Ascending aorta (tissue), 2 donors: Measurements from ENCODE around the gene IL27RA. TPM values are rescaled to one million over a fixed set of nuclear protein-coding genes. Genes with fewer than 3 reads are reported as not detected.
A peak's percentile ranks its signal among the peaks of the same experiment; 100 is the strongest.

Source experiments
- DNase-seq, 2 donors: peaks; one replicate each; pipeline ENCODE4 v3.0.0-alpha.2; 2019; ENCODE audit warnings: low spot score in 2 of 2
- H3K27ac ChIP-seq, 2 donors: fragments of 200-600 bp; sonication (generic); one replicate each; pipeline ENCODE4 v1.5.1; 2016 to 2017; ENCODE audit warnings: mild to moderate bottlenecking in 1 of 2
- H3K27me3 ChIP-seq: fragments of 200-600 bp; sonication (generic); one replicate; pipeline ENCODE4 v1.5.1; 2017
- H3K36me3 ChIP-seq, 2 donors: fragments of 200-600 bp; sonication (generic); one replicate each; pipeline ENCODE4 v1.5.1; 2016
- H3K4me1 ChIP-seq, 2 donors: fragments of 200-600 bp; sonication (generic); one replicate each; pipeline ENCODE4 v1.5.1; 2016 to 2017; ENCODE audit warnings: mild to moderate bottlenecking in 1 of 2
- H3K4me3 ChIP-seq, 2 donors: fragments of 200-600 bp; sonication (generic); one replicate each; pipeline ENCODE4 v1.5.1; 2016 to 2017; ENCODE audit warnings: mild to moderate bottlenecking in 1 of 2
- H3K9me3 ChIP-seq, 2 donors: fragments of 200-600 bp; sonication (generic); one replicate each; pipeline ENCODE4 v1.5.1; 2016
- intact Hi-C: fragments of 100-400 bp; cut with DNase I; formaldehyde crosslinking; loops from one replicate; pipeline ENCODE4 v1.15.1; 2023
- total RNA-seq: library from RNA; depleted of rRNA; stranded (reverse); fragments of >200 nt; gene quantifications from one replicate; pipeline ENCODE4 v1.1.0, GENCODE V29; 2016
- TF ChIP-seq, protein P1 (sequence below), 3 experiments: fragments of 200-600 bp in 2 of 3; fragments of 450-650 bp in 1 of 3; sonication (generic) in 2 of 3; IDR thresholded peaks; one replicate each; pipeline ENCODE4 v1.5.1; 2016 to 2019; ENCODE audit warnings: antibody characterized with exemption in 3 of 3, mild to moderate bottlenecking in 1 of 3, moderate library complexity in 1 of 3

Gene IL27RA
- total RNA-seq, 1 donor from 2014 or later: 4.2 TPM

DNA sequence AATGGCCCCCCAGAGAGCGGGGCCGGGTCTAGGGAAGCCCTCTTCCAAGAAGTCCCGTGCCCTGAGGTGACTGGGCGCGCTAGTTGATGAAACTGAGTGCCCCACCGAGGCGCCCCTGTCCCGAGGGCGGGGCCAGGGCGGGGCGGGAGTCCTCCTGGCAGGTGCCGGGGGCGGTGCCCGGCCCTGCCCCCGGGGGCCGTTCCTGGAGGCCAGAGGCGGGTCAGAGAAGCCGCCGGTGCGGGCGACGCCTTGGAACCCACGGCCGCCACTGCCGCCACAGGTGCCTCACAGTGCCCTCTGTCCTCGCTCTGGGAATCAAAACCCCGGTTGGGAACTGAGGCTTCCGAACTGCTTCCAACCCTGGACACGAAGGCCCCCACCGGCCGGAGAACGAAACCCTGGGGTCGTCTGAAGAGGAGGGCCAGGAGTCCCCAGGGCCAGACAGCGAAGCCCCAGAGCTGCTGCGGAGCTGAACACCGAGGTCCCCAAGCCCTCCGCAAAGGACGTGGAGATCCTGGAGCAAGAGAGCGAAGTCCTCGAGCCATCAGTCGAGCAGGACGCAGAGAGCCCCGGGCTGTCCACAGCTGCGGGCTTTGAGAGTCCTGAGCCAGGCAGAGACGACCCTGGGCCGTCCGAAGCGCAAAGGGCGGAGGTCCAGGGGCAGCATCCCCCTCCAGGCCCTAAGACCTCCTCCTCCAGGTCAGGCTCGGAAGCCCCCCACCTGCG lies 41.1 kb downstream of the IL27RA start, which contains the start of gene MISP3:
MISP3 (plus strand) TSS at position 252 of the 726 bp plus-strand sequence. CDS start 524 bp downstream, outside the sequence.
- intact Hi-C loops: loop anchor here (1.0 to 10.0 kb wide), 6 partner anchors 65 to 920 kb away; partner anchors contain the start of genes DCAF15, IER2 and STX10

GRCh38 chr19:14073261-14073924 lies 41.8 kb downstream of the IL27RA start:
- H3K36me3 ChIP-seq: no peaks in the 10 kb centered on the region
- H3K27me3 ChIP-seq: no peaks in the 10 kb centered on the region
- no peaks in the 10 kb centered on the region for H3K9me3 ChIP-seq
- peak overlapping the region; percentile 90 to 94 for H3K27ac ChIP-seq
- intact Hi-C loops: loop anchor here (1.0 to 10.0 kb wide), 5 partner anchors 64 to 921 kb away; partner anchors contain the start of genes DCAF15, IER2 and STX10
- peaks cover 0 to 12% of the 10 kb centered on the region in 2 donors for H3K4me1 ChIP-seq
- peak overlapping the region; percentile 62 to 73 for H3K4me3 ChIP-seq
- peak in 1 of 2 donors; percentile 83 for DNase-seq
- TF ChIP-seq, protein P1, sequence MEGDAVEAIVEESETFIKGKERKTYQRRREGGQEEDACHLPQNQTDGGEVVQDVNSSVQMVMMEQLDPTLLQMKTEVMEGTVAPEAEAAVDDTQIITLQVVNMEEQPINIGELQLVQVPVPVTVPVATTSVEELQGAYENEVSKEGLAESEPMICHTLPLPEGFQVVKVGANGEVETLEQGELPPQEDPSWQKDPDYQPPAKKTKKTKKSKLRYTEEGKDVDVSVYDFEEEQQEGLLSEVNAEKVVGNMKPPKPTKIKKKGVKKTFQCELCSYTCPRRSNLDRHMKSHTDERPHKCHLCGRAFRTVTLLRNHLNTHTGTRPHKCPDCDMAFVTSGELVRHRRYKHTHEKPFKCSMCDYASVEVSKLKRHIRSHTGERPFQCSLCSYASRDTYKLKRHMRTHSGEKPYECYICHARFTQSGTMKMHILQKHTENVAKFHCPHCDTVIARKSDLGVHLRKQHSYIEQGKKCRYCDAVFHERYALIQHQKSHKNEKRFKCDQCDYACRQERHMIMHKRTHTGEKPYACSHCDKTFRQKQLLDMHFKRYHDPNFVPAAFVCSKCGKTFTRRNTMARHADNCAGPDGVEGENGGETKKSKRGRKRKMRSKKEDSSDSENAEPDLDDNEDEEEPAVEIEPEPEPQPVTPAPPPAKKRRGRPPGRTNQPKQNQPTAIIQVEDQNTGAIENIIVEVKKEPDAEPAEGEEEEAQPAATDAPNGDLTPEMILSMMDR (IDR thresholded peaks at IDR 0.05): peak in 1 of 3 experiments; percentile 97

More for the DNA sequence above, 41.1 kb downstream of the IL27RA start, which contains the start of gene MISP3:
- H3K4me3 ChIP-seq: peak within 1 kb of the TSS; percentile 62 to 73
- no peaks in the 10 kb centered on the region for H3K36me3 ChIP-seq
- TF ChIP-seq, protein P1 (IDR thresholded peaks at IDR 0.05): peak in 1 of 3 experiments; percentile 20
- no peaks in the 10 kb centered on the region for H3K9me3 ChIP-seq
- DNase-seq: no peak
- H3K27me3 ChIP-seq: no peaks in the 10 kb centered on the region
- H3K27ac ChIP-seq: peak within 1 kb of the TSS; percentile 90 to 94
- peaks cover 0 to 12% of the 10 kb centered on the region in 2 donors for H3K4me1 ChIP-seq

DNA sequence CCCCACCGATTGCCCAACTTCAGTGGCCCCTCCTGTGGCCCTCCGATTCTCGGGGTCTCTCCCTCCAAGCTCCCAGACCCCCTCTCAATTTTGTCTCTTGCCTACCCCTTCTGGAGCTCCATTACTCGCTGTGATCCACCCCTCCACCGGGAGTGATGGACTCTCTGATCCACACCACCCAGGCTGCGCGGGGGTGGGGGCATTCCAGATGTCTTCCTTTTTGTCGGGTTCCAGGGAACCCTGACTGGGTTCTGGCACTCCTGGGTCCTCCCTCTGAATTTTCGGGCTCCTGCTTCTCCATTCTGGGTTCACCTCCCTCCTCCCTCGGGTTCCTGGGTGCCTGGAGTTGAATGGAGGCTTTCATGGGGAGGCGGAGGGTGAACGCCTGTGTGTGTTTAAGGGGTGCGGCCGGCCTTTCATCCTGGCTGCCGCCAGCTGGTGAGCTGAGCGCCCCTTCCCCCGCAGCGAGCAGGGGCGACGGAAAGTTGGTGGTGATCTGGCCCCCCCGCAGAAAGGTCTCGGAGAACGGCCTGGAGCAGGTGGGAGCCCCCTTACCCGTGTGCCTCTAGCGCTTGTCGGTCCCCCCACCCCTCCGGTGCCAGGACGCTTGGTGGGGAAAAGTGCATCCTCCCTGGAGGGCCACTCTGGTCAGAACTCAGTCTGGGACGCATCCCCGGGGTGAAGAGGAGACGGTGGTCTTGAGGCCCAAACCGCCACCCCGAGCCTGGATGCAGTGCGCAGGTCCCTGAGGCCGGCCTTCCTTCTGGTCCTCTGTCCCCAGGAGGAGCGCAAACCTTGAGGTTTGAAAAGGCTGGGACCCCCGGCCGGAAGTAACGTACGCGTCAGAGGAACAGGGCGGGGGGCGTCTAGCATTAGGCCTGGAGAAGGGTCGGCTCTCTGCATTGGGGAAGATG lies 42.6 kb downstream of the IL27RA start:
- Histone ChIP-seq H3K36me3 (no peaks in the 10 kb centered on the region), H3K4me3 (peak overlapping the region; percentile 62 to 73), H3K27me3 (no peaks in the 10 kb centered on the region), H3K4me1 (peaks cover 0 to 12% of the 10 kb centered on the region in 2 donors), H3K9me3 (no peaks in the 10 kb centered on the region), H3K27ac (peak overlapping the region; percentile 90 to 94)
- no peak for DNase-seq
- intact Hi-C loops: loop anchor here (1.0 to 10.0 kb wide), 5 partner anchors 63 to 922 kb away; partner anchors contain the start of genes DCAF15, IER2 and STX10
- TF ChIP-seq, protein P1 (IDR thresholded peaks at IDR 0.05): no peak

GRCh38 chr19:14078411-14078810 lies 46.8 kb downstream of the IL27RA start:
- no peaks in the 10 kb centered on the region for H3K9me3 ChIP-seq
- peaks cover 4 to 19% of the 10 kb centered on the region in 2 donors for H3K4me1 ChIP-seq
- TF ChIP-seq, protein P1 (IDR thresholded peaks at IDR 0.05): no peak
- H3K36me3 ChIP-seq: no peaks in the 10 kb centered on the region
- no peak for DNase-seq
- no peaks in the 10 kb centered on the region for H3K27me3 ChIP-seq
- no peak overlapping the region for H3K27ac ChIP-seq
- no peak overlapping the region for H3K4me3 ChIP-seq
- intact Hi-C loops: loop anchor here (10.0 kb wide), 1 partner anchor 294 kb away; no protein-coding TSS in a partner anchor
